Omental fat pad (tissue), 4 donors: Measurements from ENCODE around the gene SNAP91. TPM values are rescaled to one million over a fixed set of nuclear protein-coding genes. Genes with fewer than 3 reads are reported as not detected.
"Not testable (repeated sequence)": the region's sequence is repeated elsewhere in the genome, so short reads cannot be mapped to it uniquely, and the experiment has no call there.

ENCODE experiments used
- ATAC-seq: fragments of 150-250 bp; one replicate; pipeline ENCODE4 v1.9.1; 2016; ENCODE audit warnings: mild to moderate bottlenecking, moderate library complexity; ENCODE audit not compliant: low FRiP score
- DNase-seq: peaks from one replicate; pipeline ENCODE4 v3.0.0-alpha.2; 2019; ENCODE audit warnings: low spot score
- CTCF ChIP-seq, 3 donors: fragments of 450-650 bp; IDR thresholded peaks; one replicate each; pipeline ENCODE4 v1.5.1; 2016 to 2017; ENCODE audit warnings: antibody characterized with exemption in 3 of 3, mild to moderate bottlenecking in 3 of 3, moderate library complexity in 2 of 3
- total RNA-seq, 4 donors: library from RNA; depleted of rRNA; stranded (reverse); fragments of >200 nt; gene quantifications; one replicate each; pipeline ENCODE4 v1.1.0, GENCODE V29; 2016

The SNAP91 gene
- total RNA-seq, 4 donors from 2014 or later: 0.13 to 1.6 (median 0.28) TPM; not detected in 1

- ATAC-seq: no peak
- TF ChIP-seq CTCF (IDR thresholded peaks at IDR 0.05): no peak
- no peak for DNase-seq
Observed at GRCh38 chr6:83556871-83557270, 152.0 kb downstream of the SNAP91 start.

- DNase-seq, ATAC-seq: not testable (repeated sequence)
Observed at GRCh38 chr6:83551748-83552147, 157.2 kb downstream of the SNAP91 start.

- DNase-seq, ATAC-seq: not testable (repeated sequence)
Observed at GRCh38 chr6:83550482-83550881, 158.4 kb downstream of the SNAP91 start.

DNA sequence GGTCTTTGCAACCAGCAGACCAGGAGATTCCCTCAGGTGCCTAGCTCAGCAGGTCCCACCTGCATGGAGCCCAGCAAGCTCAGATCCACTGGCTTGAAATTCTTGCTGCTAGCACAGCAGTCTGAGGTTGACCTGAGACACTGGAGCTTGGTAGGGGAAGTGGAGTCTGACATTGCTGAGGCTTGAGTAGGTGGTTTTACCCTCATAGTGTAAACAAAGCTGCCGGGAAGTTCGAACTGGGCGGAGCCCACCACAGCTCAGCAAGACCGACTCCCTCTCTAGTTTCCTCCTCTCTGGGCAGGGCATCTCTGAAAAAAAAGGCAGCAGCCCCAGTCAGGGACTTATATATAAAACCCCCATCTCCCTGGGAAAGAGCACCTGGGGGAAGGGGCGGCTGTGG, 162.3 kb downstream of the SNAP91 start:
- ATAC-seq (no peak), DNase-seq (no peak)
- no peak for TF ChIP-seq CTCF (IDR thresholded peaks at IDR 0.05)

DNA sequence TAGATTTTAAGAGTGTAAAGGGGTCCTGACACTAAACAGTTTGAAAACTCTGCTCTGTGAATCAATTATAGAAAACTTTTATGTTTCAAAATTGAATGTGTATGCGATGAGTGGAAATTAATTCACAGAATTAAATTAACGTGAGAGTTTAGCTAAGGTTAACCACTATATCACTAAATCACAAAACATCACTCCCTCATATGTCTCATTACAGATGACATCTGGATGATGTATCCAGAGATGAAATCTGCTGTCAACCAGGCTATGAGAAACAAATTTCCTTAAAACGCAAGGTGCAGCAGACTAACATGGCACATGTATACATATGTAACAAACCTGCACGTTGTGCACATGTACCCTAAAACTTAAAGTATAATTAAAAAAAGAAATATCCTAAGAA, 169.2 kb downstream of the SNAP91 start:
- no peak for DNase-seq
- no peak for TF ChIP-seq CTCF (IDR thresholded peaks at IDR 0.05)
- no peak for ATAC-seq

- no peak for ATAC-seq
- TF ChIP-seq CTCF (IDR thresholded peaks at IDR 0.05): no peak
- no peak for DNase-seq
Observed at GRCh38 chr6:83536647-83537589, 172.0 kb downstream of the SNAP91 start.

DNA sequence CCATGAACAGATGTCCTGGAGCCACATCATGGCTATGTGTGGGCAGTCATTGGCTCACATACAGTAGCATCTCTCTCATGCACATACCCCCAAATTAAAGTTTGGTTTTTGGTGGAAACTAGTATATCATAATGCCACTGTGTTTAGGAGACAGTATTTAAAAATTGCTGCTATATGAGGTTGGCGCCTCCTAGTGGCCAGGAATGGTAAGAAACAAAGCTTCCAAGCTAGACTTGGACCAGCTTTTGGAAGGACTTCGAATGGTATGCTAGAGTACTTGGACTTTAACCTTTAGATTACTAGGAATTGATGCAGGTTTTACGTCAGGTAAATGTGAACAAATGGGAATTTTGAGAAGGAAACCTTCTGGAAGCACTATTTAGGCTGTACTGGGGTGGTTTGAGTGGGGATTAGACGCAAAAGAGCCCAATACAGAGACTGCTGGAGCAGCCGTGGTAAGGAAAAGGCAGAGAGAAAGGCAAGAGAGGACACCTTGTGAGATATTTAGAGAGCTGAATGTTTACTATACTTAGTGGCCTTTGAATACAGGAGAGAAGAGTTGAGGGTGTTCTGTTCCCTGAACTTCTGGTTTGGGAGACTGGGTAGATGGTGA, 172.8 kb downstream of the SNAP91 start:
- peak; percentile 53 for DNase-seq
- no peak for ATAC-seq

More for the DNA sequence above, 172.8 kb downstream of the SNAP91 start:
- TF ChIP-seq CTCF (IDR thresholded peaks at IDR 0.05): no peak
